HG02642 (cell line): ENCODE measurements around the gene OVCH1.
"Not testable (repeated sequence)": the region's sequence is repeated elsewhere in the genome, so short reads cannot be mapped to it uniquely, and the experiment has no call there.

Source experiments
- ATAC-seq: cut with Tn5 transposase; IDR thresholded peaks from one replicate; pipeline ENCODE4 v1.9.1; 2021; ENCODE audit warnings: mild to moderate bottlenecking; ENCODE audit not compliant: unreplicated experiment, poor library complexity

The OVCH1 gene

DNA sequence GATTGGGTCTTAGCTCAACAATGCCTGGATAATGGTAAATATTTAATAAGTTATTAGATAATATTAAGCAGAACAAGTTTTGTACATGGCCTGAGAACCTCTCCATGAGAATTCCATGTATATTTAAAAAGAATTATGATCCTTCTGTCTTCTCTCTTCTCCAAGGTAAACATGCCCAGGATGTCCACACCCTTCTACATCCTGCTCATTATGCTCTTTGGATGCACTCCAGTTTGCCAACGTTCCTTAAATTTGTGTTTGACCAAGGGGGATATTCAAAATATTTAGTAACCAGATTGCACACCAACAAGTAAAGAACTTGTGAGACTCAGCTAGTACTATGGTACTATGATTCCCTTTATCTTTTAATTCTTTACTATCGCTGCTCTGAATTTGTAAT is 71.8 kb downstream of the OVCH1 start:
- no peak for ATAC-seq

DNA sequence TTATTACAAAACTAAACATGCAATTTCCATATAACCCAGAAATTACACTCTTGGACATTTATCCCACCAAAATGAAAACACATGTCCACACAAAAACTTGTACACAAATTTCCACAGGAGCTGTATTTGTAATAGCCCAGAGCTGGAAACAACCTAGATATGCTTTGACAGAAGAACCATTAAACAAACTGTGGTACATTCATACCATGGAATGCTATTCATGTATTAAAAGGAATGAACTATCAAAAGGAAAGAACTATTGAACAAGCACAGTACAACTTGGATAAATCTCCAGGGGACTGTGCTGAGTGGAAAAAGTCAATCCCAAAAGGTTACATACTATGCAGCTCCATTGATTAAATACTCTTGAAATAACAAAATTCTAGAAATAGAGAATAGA is 80.7 kb downstream of the OVCH1 start:
- no peak for ATAC-seq

- ATAC-seq, result no peak
These were observed 82.4 kb downstream of the OVCH1 start for GRCh38 chr12:29415111-29415510.

GRCh38 chr12:29414368-29414767 is 83.1 kb downstream of the OVCH1 start:
- ATAC-seq, result no peak

DNA sequence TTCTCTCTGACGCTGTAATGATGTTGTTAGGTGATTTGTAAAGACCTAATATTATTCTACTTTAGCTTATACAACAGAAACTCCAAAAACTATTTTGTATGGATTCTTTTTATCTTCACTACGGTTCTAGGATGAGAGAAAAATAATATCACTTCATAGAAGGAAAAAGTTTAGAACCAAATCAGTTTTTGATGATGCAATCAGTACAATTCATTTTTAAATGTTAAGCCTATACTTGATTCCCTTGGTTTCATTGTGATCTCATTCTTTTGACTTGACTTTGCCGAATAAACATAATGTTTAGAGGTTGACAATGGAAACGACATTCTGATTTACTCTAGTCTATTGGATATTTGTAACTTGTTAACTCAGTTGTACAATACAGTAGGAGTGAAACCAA is 91.9 kb downstream of the OVCH1 start:
- no peak for ATAC-seq

DNA sequence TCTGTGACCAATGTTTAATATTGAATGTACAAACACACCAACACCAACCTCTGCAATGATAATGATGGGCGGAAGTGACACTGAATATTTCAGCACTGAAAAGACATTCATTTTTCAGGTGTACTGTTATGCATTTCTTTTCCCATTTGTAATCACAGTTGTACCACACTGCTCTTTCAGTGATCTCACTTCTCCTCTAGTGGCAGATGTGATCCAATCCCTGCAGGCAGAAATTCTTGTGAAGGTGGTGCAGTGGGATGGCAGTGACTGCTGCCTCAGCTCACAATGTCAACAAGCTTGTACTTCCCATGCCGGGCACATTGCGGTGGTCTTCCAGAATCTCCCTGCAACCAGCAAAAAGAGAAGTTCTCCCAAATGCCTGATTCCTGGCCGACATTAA is 93.5 kb downstream of the OVCH1 start:
- ATAC-seq, result no peak

- no peak for ATAC-seq
These were observed 95.0 kb downstream of the OVCH1 start for GRCh38 chr12:29402437-29402836.

- ATAC-seq, result no peak
These were observed 99.0 kb downstream of the OVCH1 start for GRCh38 chr12:29398495-29398894.

DNA sequence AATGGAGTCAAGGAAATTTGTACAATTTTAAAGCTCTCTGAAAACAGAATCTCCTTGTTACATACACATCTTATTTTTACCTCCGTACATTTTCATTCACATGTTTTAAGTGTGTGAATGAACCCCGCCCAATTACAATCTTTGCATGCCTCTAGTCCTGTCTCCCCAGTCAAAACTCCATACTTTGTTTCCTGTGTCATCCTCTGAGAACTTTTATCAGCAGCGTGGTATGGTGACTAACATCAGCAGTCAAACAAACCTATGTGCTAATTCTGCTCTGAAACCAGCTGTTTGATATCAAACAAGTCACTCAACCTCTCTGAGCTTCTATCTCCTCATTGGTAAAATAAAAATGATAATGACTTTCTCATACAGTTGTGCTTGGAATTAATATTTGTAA is 100.7 kb downstream of the OVCH1 start:
- no peak for ATAC-seq

DNA sequence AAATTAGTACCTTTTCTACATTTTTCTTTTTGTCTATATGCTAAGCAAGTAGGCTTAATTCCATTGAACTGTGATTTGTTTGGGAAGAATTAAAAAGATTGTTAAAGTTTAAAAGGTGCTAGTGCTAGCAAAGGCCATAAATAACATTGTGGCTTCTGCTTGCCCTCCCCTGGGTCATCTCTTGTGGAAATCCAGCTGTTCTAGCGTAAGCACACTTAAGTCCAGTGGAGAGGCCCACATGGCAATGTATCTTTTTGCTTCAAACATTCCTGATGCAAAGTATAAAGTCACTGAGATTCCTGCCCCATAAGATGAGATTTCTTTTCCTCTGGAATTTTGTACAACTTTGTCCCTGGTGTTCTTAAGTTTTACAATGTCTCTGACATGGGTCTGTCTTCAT is 102.1 kb downstream of the OVCH1 start:
- no peak for ATAC-seq

GRCh38 chr12:29390419-29390818 is 107.1 kb downstream of the OVCH1 start:
- ATAC-seq, result not testable (repeated sequence)

DNA sequence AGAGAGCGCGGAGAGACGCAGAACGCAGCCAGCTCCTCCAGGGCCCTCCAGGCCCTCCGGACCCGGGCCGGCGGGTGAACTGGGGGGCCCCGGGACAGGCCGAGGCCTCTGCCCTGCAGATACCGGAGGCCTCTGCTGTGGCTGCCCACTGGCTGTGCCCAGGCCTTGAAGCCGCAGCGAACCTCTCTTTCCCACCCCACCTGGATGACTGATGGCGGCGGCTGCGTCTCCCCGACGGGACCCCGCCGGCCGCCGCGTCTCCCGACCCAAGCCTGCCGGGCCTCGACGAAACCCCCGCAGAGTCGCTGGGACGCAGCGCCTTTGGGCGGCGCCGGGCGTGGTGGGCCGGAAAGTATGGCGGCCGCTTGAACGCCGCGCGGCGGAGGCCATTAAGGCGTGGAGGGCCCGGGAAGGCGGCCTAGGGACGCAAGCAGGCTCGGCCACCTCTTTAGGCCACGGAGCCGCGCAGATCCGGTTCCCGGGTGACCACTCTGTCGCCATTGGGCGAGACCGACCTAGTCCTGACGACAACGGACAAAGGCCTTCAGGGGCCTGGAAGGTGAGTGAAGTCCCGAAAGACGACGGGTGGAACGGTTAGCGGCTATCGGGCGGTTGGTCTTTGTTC is 108.1 kb downstream of the OVCH1 start:
- ATAC-seq, result no peak

- ATAC-seq, result not testable (repeated sequence)
These were observed 111.3 kb downstream of the OVCH1 start for GRCh38 chr12:29386084-29386680.

GRCh38 chr12:29385194-29385593 is 112.3 kb downstream of the OVCH1 start:
- not testable (repeated sequence) for ATAC-seq

DNA sequence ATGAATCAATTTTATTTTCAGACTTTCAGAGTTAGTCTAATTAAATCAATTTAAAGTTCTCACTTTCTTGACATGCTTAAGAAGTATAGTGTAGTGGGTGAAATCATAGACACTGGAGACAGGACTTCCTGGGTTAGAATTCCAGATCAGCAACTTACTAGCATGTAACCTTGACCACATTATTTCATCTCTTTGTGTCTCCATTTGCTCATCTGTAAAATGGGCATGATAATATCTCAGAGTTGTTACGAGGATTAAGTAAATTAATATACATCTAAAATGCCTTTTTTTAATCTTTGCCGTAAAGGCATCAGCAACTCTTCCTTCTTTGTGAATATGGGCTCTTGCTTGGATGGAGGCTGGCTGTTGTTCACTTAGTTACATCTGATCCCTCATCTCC is 115.2 kb downstream of the OVCH1 start:
- ATAC-seq, result no peak

- ATAC-seq, result peak; percentile 97
These were observed 116.7 kb downstream of the OVCH1 start, which contains the start of gene ERGIC2 for GRCh38 chr12:29380536-29381523. Gene ERGIC2 (minus strand): TSS chr12:29381172. CDS start chr12:29371633, 9,539 bp downstream.
